Panc1 (cell line): ENCODE results near the gene PIGP. TPM values are rescaled to one million over a fixed set of nuclear protein-coding genes. Genes with fewer than 3 reads are reported as not detected.

Experiments
- ATAC-seq: fragments of 200-7000 bp; cut with Tn5 transposase; 2 replicates; pipeline ENCODE4 v1.9.1; 2020; ENCODE audit warnings: mild to moderate bottlenecking, moderate library complexity
- BruUV-seq: library from RNA; stranded (reverse); fragments of 400-500 nt; replicated peaks from 2 replicates; lab custom pipeline; 2021; lab: Mats Ljungman, UMichigan
- CTCF ChIA-PET: fragments of 300-600 bp; sonication (Branson Sonifier 250); formaldehyde crosslinking; loops from one replicate; lab custom pipeline; 2022; ENCODE audit warnings: antibody characterized with exemption; lab: Charles Lee
- POLR2A ChIA-PET: fragments of 300-600 bp; sonication (Branson Sonifier 250); formaldehyde crosslinking; loops from one replicate; lab custom pipeline; 2022; ENCODE audit warnings: antibody characterized with exemption; lab: Charles Lee
- DNase-seq: peaks from one replicate; pipeline ENCODE4 v3.0.0-alpha.2; 2010; ENCODE audit warnings: low read depth, low spot score
- H3K27ac ChIP-seq: 2 replicates; pipeline ENCODE4 v1.5.1; 2011; ENCODE audit warnings: mild to moderate bottlenecking, low read length, inconsistent platforms
- H3K27me3 ChIP-seq: fragments of 200-500 bp; sonication (Bioruptor generic); 2 replicates; pipeline ENCODE4 v1.6.0; 2014; ENCODE audit warnings: low read length, inconsistent platforms; ENCODE audit not compliant: control insufficient read depth, insufficient read depth
- H3K36me3 ChIP-seq: fragments of 200-500 bp; sonication (Bioruptor generic); 2 replicates; pipeline ENCODE4 v1.5.1; 2014; ENCODE audit warnings: inconsistent platforms, mild to moderate bottlenecking, low read length, moderate library complexity; ENCODE audit not compliant: control insufficient read depth, insufficient read depth
- H3K4me1 ChIP-seq: 2 replicates; pipeline ENCODE4 v1.5.1; 2011; ENCODE audit warnings: inconsistent platforms, mild to moderate bottlenecking, low read length, moderate library complexity; ENCODE audit not compliant: control insufficient read depth, insufficient read depth
- H3K4me3 ChIP-seq, 2 experiments: 2 replicates each; pipeline ENCODE4 v1.5.1; 2011 to 2012; ENCODE audit warnings: low read depth in 2 of 2, low read length in 2 of 2, mild to moderate bottlenecking in 2 of 2, inconsistent platforms in 1 of 2, moderate library complexity in 1 of 2
- H3K9me3 ChIP-seq: fragments of 200-500 bp; sonication (Bioruptor generic); 2 replicates; pipeline ENCODE4 v1.5.1; 2014; ENCODE audit warnings: low read depth, mild to moderate bottlenecking, inconsistent platforms, low read length, moderate library complexity; ENCODE audit not compliant: control insufficient read depth, insufficient read depth
- POLR2AphosphoS5 ChIP-seq: IDR thresholded peaks from 2 replicates; pipeline ENCODE4 v1.6.1; 2012; ENCODE audit warnings: mild to moderate bottlenecking, low read depth, low read length, moderate library complexity
- SIN3A ChIP-seq: IDR thresholded peaks from 2 replicates; pipeline ENCODE4 v1.6.1; 2012; ENCODE audit warnings: low read depth, mild to moderate bottlenecking, low read length, moderate library complexity, borderline replicate concordance; ENCODE audit not compliant: insufficient read depth
- TCF7L2 ChIP-seq: IDR thresholded peaks from 2 replicates; pipeline ENCODE4 v1.6.1; 2011; ENCODE audit warnings: mild to moderate bottlenecking, low read depth, low read length, inconsistent platforms
- in situ Hi-C: cut with HindIII; loops from 2 replicates; pipeline ENCODE4 v1.10.0; 2016; ENCODE audit warnings: low sequenced_read_pairs, low pct_unique_long_range_greater_than_20kb
- intact Hi-C: fragments of 100-400 bp; cut with micrococcal nuclease; formaldehyde crosslinking; loops from one replicate; pipeline ENCODE4 v1.10.0; 2022; ENCODE audit not compliant: unreplicated experiment
- total RNA-seq: library from RNA; stranded (reverse); gene quantifications from one replicate; pipeline ENCODE4 v1.2.1, GENCODE V29; 2021; ENCODE audit not compliant: unreplicated experiment
- TF ChIP-seq, protein P1 (sequence below), 2 experiments: IDR thresholded peaks; 2 replicates each; pipeline ENCODE4 v1.6.1; 2011 to 2012; ENCODE audit warnings: low read depth in 2 of 2, control low read depth in 1 of 2, low read length in 1 of 2, mild to moderate bottlenecking in 1 of 2, moderate library complexity in 1 of 2; ENCODE audit not compliant: insufficient read depth in 1 of 2
- TF ChIP-seq, protein P2 (sequence below): fragments of 450-650 bp; IDR thresholded peaks from 2 replicates; pipeline ENCODE4 v1.5.1; 2017; ENCODE audit warnings: mild to moderate bottlenecking

PIGP gene
- total RNA-seq, 1 experiment from 2014 or later, result 16.1 TPM

DNA sequence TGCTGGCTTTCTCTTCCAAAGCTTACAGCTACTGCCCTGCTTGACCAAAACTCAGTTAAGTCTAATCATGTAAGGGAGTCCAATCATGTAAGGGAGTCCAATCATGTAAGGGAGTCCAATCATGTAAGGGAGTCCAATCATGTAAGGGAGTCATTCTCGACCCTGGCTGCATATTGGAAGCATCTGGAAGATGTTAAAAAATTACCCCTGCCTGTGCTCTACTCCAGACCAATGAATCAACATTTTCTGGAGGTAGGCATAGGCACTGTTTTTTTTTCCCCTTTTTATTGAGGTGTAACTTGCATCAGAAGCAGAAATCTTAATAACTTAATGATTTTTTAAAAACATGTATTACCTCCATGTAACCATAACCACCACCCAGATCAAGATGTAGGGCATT is 9.4 kb downstream of the PIGP start:
- intact Hi-C loops (no loop called here), in situ Hi-C loops (no loop called here)
- ChIA-PET CTCF (no interaction called here), POLR2A (no interaction called here)
- H3K27ac ChIP-seq, result no peak overlapping the region
- no peak for ATAC-seq
- H3K4me3 ChIP-seq, result no peak overlapping the region
- no TSS peak for BruUV-seq
- no peaks in the 10 kb centered on the region for H3K36me3 ChIP-seq
- no peaks in the 10 kb centered on the region for H3K27me3 ChIP-seq
- no peak for TF ChIP-seq TCF7L2
- TF ChIP-seq, protein P1, sequence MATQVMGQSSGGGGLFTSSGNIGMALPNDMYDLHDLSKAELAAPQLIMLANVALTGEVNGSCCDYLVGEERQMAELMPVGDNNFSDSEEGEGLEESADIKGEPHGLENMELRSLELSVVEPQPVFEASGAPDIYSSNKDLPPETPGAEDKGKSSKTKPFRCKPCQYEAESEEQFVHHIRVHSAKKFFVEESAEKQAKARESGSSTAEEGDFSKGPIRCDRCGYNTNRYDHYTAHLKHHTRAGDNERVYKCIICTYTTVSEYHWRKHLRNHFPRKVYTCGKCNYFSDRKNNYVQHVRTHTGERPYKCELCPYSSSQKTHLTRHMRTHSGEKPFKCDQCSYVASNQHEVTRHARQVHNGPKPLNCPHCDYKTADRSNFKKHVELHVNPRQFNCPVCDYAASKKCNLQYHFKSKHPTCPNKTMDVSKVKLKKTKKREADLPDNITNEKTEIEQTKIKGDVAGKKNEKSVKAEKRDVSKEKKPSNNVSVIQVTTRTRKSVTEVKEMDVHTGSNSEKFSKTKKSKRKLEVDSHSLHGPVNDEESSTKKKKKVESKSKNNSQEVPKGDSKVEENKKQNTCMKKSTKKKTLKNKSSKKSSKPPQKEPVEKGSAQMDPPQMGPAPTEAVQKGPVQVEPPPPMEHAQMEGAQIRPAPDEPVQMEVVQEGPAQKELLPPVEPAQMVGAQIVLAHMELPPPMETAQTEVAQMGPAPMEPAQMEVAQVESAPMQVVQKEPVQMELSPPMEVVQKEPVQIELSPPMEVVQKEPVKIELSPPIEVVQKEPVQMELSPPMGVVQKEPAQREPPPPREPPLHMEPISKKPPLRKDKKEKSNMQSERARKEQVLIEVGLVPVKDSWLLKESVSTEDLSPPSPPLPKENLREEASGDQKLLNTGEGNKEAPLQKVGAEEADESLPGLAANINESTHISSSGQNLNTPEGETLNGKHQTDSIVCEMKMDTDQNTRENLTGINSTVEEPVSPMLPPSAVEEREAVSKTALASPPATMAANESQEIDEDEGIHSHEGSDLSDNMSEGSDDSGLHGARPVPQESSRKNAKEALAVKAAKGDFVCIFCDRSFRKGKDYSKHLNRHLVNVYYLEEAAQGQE (IDR thresholded peaks at IDR 0.05; ENCODE audit: insufficient read depth in 1 of 2, low read depth in 2 of 2, low read length in 1 of 2), result no peak
- TF ChIP-seq POLR2AphosphoS5, result no peak
- TF ChIP-seq, protein P2, sequence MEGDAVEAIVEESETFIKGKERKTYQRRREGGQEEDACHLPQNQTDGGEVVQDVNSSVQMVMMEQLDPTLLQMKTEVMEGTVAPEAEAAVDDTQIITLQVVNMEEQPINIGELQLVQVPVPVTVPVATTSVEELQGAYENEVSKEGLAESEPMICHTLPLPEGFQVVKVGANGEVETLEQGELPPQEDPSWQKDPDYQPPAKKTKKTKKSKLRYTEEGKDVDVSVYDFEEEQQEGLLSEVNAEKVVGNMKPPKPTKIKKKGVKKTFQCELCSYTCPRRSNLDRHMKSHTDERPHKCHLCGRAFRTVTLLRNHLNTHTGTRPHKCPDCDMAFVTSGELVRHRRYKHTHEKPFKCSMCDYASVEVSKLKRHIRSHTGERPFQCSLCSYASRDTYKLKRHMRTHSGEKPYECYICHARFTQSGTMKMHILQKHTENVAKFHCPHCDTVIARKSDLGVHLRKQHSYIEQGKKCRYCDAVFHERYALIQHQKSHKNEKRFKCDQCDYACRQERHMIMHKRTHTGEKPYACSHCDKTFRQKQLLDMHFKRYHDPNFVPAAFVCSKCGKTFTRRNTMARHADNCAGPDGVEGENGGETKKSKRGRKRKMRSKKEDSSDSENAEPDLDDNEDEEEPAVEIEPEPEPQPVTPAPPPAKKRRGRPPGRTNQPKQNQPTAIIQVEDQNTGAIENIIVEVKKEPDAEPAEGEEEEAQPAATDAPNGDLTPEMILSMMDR, result no peak
- no peak for TF ChIP-seq SIN3A
- peaks cover 13% of the 10 kb centered on the region for H3K4me1 ChIP-seq
- no peaks in the 10 kb centered on the region for H3K9me3 ChIP-seq
- no peak for DNase-seq

DNA sequence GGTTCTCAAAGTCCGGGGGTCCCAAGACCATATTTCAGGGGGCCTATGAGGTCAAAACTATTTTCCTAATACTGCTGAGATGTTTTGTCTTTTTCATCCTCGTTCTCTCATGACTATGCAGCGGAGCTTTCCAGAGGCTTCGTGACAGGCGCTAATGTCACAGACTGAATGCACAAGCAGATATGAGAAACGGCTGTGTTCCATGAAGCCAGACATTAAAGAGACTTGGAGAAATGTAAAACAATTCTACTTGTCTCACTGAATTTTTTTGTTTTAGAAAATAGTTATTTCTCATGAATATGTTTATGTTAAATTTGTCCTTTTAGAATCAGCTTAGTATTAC is 10.3 kb downstream of the PIGP start:
- ATAC-seq (no peak), DNase-seq (no peak)
- no TSS peak for BruUV-seq
- no peak for TF ChIP-seq POLR2AphosphoS5
- no peak for TF ChIP-seq SIN3A
- TF ChIP-seq, protein P2, result no peak
- TF ChIP-seq, protein P1 (IDR thresholded peaks at IDR 0.05; ENCODE audit: insufficient read depth in 1 of 2, low read depth in 2 of 2, low read length in 1 of 2), result no peak
- TF ChIP-seq TCF7L2, result no peak
- no peaks in the 10 kb centered on the region for H3K9me3 ChIP-seq
- H3K27me3 ChIP-seq, result no peaks in the 10 kb centered on the region
- no peaks in the 10 kb centered on the region for H3K36me3 ChIP-seq
- no peak overlapping the region for H3K4me3 ChIP-seq
- peaks cover 13% of the 10 kb centered on the region for H3K4me1 ChIP-seq
- no peak overlapping the region for H3K27ac ChIP-seq
- intact Hi-C loops (no loop called here), in situ Hi-C loops (no loop called here)
- ChIA-PET POLR2A (no interaction called here), CTCF (no interaction called here)
